Activated CD4-positive, alpha-beta T cell treated with anti-CD3 and anti-CD28 coated beads, Interleukin-2, amount 10 ng/mL, durations not matched to agents 7 days and 5 days (primary cell): Measurements from ENCODE around the gene ADD3. TPM values are rescaled to one million over a fixed set of nuclear protein-coding genes. Genes with fewer than 3 reads are reported as not detected.
"Not testable (repeated sequence)": the region's sequence is repeated elsewhere in the genome, so short reads cannot be mapped to it uniquely, and the experiment has no call there.

Experiments
- CTCF ChIA-PET: fragments of 350-600 bp; sonication (Branson Sonifier 250); formaldehyde crosslinking; loops from one replicate; lab custom pipeline; 2021; ENCODE audit warnings: antibody characterized with exemption; lab: Charles Lee
- POLR2A ChIA-PET: fragments of 350-600 bp; sonication (Branson Sonifier 250); formaldehyde crosslinking; loops from one replicate; lab custom pipeline; 2021; ENCODE audit warnings: antibody characterized with exemption; lab: Charles Lee
- DNase-seq: peaks from one replicate; pipeline ENCODE4 v3.0.0-alpha.2; 2020
- H3K27ac Mint-ChIP-seq: one replicate; pipeline ENCODE4 v1.8.0; 2021; ENCODE audit warnings: mild to moderate bottlenecking, moderate library complexity, mixed read lengths
- H3K27me3 Mint-ChIP-seq: one replicate; pipeline ENCODE4 v1.8.0; 2021; ENCODE audit warnings: mixed read lengths
- H3K36me3 Mint-ChIP-seq: one replicate; pipeline ENCODE4 v1.8.0; 2021; ENCODE audit warnings: low read depth, mixed read lengths
- H3K4me1 Mint-ChIP-seq: one replicate; pipeline ENCODE4 v1.8.0; 2021; ENCODE audit warnings: mixed read lengths
- H3K4me3 Mint-ChIP-seq: one replicate; pipeline ENCODE4 v1.8.0; 2021; ENCODE audit warnings: mild to moderate bottlenecking, moderate library complexity, mixed read lengths
- H3K9me3 Mint-ChIP-seq: one replicate; pipeline ENCODE4 v1.8.0; 2021; ENCODE audit warnings: mixed read lengths
- total RNA-seq, 2 experiments: library from RNA; stranded (reverse); gene quantifications; one replicate each; pipeline ENCODE4 v1.2.3, GENCODE V29; 2021

ADD3 gene
- total RNA-seq, 2 experiments from 2014 or later = 360 to 444 TPM

- H3K36me3 Mint-ChIP-seq = no peaks in the 10 kb centered on the region
Measured at GRCh38 chr10:109982812-109983211, 25.0 kb upstream of the ADD3 start.

GRCh38 chr10:109984013-109984412 lies 23.8 kb upstream of the ADD3 start:
- Mint-ChIP-seq H3K4me3 (no peak overlapping the region), H3K27ac (no peak overlapping the region), H3K9me3 (peaks cover 16% of the 10 kb centered on the region), H3K27me3 (peaks cover 11% of the 10 kb centered on the region), H3K36me3 (no peaks in the 10 kb centered on the region), H3K4me1 (peaks cover 2% of the 10 kb centered on the region)
- POLR2A ChIA-PET = no interaction called here
- CTCF ChIA-PET = interaction anchor here (0.9 to 2.1 kb wide), 2 partner anchors 9 to 46 kb away, joined by 3 to 5 read pairs; no protein-coding TSS in a partner anchor
- no peak for DNase-seq

More at GRCh38 chr10:109982812-109983211, 25.0 kb upstream of the ADD3 start:
- CTCF ChIA-PET = interaction anchor here (2.1 kb wide), 1 partner anchor 11 kb away, joined by 5 read pairs; no protein-coding TSS in a partner anchor
- Mint-ChIP-seq H3K4me3 (no peak overlapping the region), H3K4me1 (peaks cover 9% of the 10 kb centered on the region), H3K27ac (no peak overlapping the region), H3K9me3 (peaks cover 11% of the 10 kb centered on the region), H3K27me3 (peaks cover 8% of the 10 kb centered on the region)
- no peak for DNase-seq
- POLR2A ChIA-PET = no interaction called here

- H3K36me3 Mint-ChIP-seq, H3K27ac Mint-ChIP-seq, H3K27me3 Mint-ChIP-seq, POLR2A ChIA-PET, CTCF ChIA-PET, H3K4me1 Mint-ChIP-seq, H3K4me3 Mint-ChIP-seq, DNase-seq: not testable (repeated sequence)
- peaks cover 16% of the 10 kb centered on the region for H3K9me3 Mint-ChIP-seq
Measured at GRCh38 chr10:109985768-109986167, 22.0 kb upstream of the ADD3 start.

- no peak for DNase-seq
- H3K36me3 Mint-ChIP-seq = no peaks in the 10 kb centered on the region
- POLR2A ChIA-PET = no interaction called here
- peaks cover 8% of the 10 kb centered on the region for H3K27me3 Mint-ChIP-seq
- CTCF ChIA-PET = interaction anchor here (1.0 to 1.5 kb wide), 3 partner anchors 7 to 38 kb away, joined by 3 to 4 read pairs (median 3); no protein-coding TSS in a partner anchor
- H3K9me3 Mint-ChIP-seq = peaks cover 16% of the 10 kb centered on the region
- no peaks in the 10 kb centered on the region for H3K4me1 Mint-ChIP-seq
- no peak overlapping the region for H3K4me3 Mint-ChIP-seq
- H3K27ac Mint-ChIP-seq = no peak overlapping the region
Measured at GRCh38 chr10:109987452-109988211, 20.2 kb upstream of the ADD3 start.

- Mint-ChIP-seq H3K36me3 (no peaks in the 10 kb centered on the region), H3K4me1 (no peaks in the 10 kb centered on the region), H3K27ac (no peak overlapping the region), H3K27me3 (peaks cover 8% of the 10 kb centered on the region), H3K4me3 (no peak overlapping the region), H3K9me3 (peaks cover 16% of the 10 kb centered on the region)
- ChIA-PET CTCF (interaction anchor here (1.2 to 1.5 kb wide), 2 partner anchors 8 to 33 kb away, joined by 3 to 4 read pairs; no protein-coding TSS in a partner anchor), POLR2A (no interaction called here)
- no peak for DNase-seq
Measured at GRCh38 chr10:109988212-109988596, 19.6 kb upstream of the ADD3 start.

- DNase-seq = no peak
- peaks cover 8% of the 10 kb centered on the region for H3K9me3 Mint-ChIP-seq
- H3K27me3 Mint-ChIP-seq = peaks cover 6% of the 10 kb centered on the region
- no peak overlapping the region for H3K27ac Mint-ChIP-seq
- no peaks in the 10 kb centered on the region for H3K36me3 Mint-ChIP-seq
- H3K4me3 Mint-ChIP-seq = no peak overlapping the region
- peaks cover 2% of the 10 kb centered on the region for H3K4me1 Mint-ChIP-seq
- POLR2A ChIA-PET = no interaction called here
- CTCF ChIA-PET = interaction anchor here (1.0 to 1.3 kb wide), 3 partner anchors 10 to 150 kb away, joined by 3 to 4 read pairs (median 4); no protein-coding TSS in a partner anchor
Measured at GRCh38 chr10:109991266-109991855, 16.4 kb upstream of the ADD3 start.

GRCh38 chr10:109992485-109992884 lies 15.3 kb upstream of the ADD3 start:
- ChIA-PET CTCF (interaction anchor here (1.2 to 1.7 kb wide), 3 partner anchors 10 to 149 kb away, joined by 3 to 5 read pairs (median 4); no protein-coding TSS in a partner anchor), POLR2A (interaction anchor here (0.6 kb wide), 1 partner anchor 290 kb away, joined by 3 read pairs; no protein-coding TSS in a partner anchor)
- Mint-ChIP-seq H3K36me3 (no peaks in the 10 kb centered on the region), H3K27me3 (peaks cover 5% of the 10 kb centered on the region), H3K4me1 (peaks cover 2% of the 10 kb centered on the region), H3K9me3 (peaks cover 6% of the 10 kb centered on the region), H3K27ac (no peak overlapping the region), H3K4me3 (no peak overlapping the region)
- no peak for DNase-seq

- Mint-ChIP-seq H3K27ac (no peak overlapping the region), H3K4me1 (peaks cover 8% of the 10 kb centered on the region), H3K4me3 (no peak overlapping the region), H3K27me3 (peaks cover 2% of the 10 kb centered on the region), H3K36me3 (no peaks in the 10 kb centered on the region), H3K9me3 (no peaks in the 10 kb centered on the region)
- ChIA-PET CTCF (interaction anchor here (0.6 to 1.7 kb wide), 3 partner anchors 11 to 110 kb away, joined by 3 to 5 read pairs (median 3); no protein-coding TSS in a partner anchor), POLR2A (no interaction called here)
- DNase-seq = no peak
Measured at GRCh38 chr10:109993551-109994330, 14.0 kb upstream of the ADD3 start.

GRCh38 chr10:109994711-109995577 lies 12.8 kb upstream of the ADD3 start:
- Mint-ChIP-seq H3K9me3 (no peaks in the 10 kb centered on the region), H3K4me3 (no peak overlapping the region), H3K36me3 (no peaks in the 10 kb centered on the region), H3K27ac (no peak overlapping the region), H3K4me1 (peaks cover 8% of the 10 kb centered on the region), H3K27me3 (peaks cover 2% of the 10 kb centered on the region)
- CTCF ChIA-PET = interaction anchor here (0.6 kb wide), 1 partner anchor 111 kb away, joined by 3 read pairs; no protein-coding TSS in a partner anchor
- no peak for DNase-seq
- POLR2A ChIA-PET = no interaction called here

- Mint-ChIP-seq H3K27me3 (peaks cover 2% of the 10 kb centered on the region), H3K4me1 (peaks cover 8% of the 10 kb centered on the region), H3K9me3 (no peaks in the 10 kb centered on the region), H3K27ac (no peak overlapping the region), H3K36me3 (no peaks in the 10 kb centered on the region), H3K4me3 (no peak overlapping the region)
- ChIA-PET CTCF (no interaction called here), POLR2A (no interaction called here)
- no peak for DNase-seq
Measured at GRCh38 chr10:109995595-109995994, 12.2 kb upstream of the ADD3 start.

- ChIA-PET CTCF (no interaction called here), POLR2A (no interaction called here)
Measured at GRCh38 chr10:109996225-109996624, 11.6 kb upstream of the ADD3 start.

More at GRCh38 chr10:109996225-109996624, 11.6 kb upstream of the ADD3 start:
- H3K27ac Mint-ChIP-seq = no peak overlapping the region
- peaks cover 8% of the 10 kb centered on the region for H3K4me1 Mint-ChIP-seq
- no peaks in the 10 kb centered on the region for H3K9me3 Mint-ChIP-seq
- H3K36me3 Mint-ChIP-seq = no peaks in the 10 kb centered on the region
- no peak overlapping the region for H3K4me3 Mint-ChIP-seq
- no peak for DNase-seq
- H3K27me3 Mint-ChIP-seq = peaks cover 2% of the 10 kb centered on the region
